ENCODE data around the gene RRP8.

DNA sequence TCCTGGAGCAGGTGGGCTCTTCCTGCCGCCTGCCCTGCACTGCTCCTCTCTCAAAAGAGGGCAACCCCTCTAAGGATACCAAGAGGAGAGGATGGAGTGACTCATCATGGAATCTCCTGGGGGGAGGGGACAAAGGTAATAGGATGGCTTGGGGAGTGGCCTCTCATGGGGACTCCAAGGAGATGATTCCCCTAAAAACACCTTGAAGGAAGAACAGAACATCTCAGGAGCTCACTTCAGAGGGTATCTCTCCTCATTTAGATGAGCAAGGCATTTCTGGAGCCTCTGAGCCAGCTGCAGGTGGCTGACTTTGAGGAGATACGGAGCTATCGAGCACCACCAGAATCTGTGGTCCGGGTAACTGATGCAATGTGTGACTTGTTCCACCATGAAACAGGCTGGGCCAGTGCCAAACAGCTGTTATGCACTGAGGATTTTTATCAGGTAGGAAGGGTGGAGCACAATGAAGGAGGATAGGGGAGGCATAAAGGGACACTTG lies 40.2 kb downstream of the RRP8 start:
- TF ChIP-seq CEBPB (IDR thresholded peaks at IDR 0.05) (no peak), CREB1 (IDR thresholded peaks at IDR 0.05; ENCODE audit: low read depth) (no peak), EGR1 (IDR thresholded peaks at IDR 0.05) (no peak), RAD21 (IDR thresholded peaks at IDR 0.05; ENCODE audit: low read depth) (no peak), FOXM1 (IDR thresholded peaks at IDR 0.05; ENCODE audit: borderline replicate concordance, low read depth) (no peak), TEAD4 (IDR thresholded peaks at IDR 0.05) (no peak), TCF12 (IDR thresholded peaks at IDR 0.05; ENCODE audit: low read depth) (no peak), TAF1 (IDR thresholded peaks at IDR 0.05; ENCODE audit: low read depth) (no peak), EP300 (IDR thresholded peaks at IDR 0.05; ENCODE audit: borderline replicate concordance) (no peak), YY1 (IDR thresholded peaks at IDR 0.05; ENCODE audit: low read depth) (no peak)
- TF ChIP-seq, protein P1, sequence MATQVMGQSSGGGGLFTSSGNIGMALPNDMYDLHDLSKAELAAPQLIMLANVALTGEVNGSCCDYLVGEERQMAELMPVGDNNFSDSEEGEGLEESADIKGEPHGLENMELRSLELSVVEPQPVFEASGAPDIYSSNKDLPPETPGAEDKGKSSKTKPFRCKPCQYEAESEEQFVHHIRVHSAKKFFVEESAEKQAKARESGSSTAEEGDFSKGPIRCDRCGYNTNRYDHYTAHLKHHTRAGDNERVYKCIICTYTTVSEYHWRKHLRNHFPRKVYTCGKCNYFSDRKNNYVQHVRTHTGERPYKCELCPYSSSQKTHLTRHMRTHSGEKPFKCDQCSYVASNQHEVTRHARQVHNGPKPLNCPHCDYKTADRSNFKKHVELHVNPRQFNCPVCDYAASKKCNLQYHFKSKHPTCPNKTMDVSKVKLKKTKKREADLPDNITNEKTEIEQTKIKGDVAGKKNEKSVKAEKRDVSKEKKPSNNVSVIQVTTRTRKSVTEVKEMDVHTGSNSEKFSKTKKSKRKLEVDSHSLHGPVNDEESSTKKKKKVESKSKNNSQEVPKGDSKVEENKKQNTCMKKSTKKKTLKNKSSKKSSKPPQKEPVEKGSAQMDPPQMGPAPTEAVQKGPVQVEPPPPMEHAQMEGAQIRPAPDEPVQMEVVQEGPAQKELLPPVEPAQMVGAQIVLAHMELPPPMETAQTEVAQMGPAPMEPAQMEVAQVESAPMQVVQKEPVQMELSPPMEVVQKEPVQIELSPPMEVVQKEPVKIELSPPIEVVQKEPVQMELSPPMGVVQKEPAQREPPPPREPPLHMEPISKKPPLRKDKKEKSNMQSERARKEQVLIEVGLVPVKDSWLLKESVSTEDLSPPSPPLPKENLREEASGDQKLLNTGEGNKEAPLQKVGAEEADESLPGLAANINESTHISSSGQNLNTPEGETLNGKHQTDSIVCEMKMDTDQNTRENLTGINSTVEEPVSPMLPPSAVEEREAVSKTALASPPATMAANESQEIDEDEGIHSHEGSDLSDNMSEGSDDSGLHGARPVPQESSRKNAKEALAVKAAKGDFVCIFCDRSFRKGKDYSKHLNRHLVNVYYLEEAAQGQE (IDR thresholded peaks at IDR 0.05; ENCODE audit: low read depth): no peak
- TF ChIP-seq, protein P2, sequence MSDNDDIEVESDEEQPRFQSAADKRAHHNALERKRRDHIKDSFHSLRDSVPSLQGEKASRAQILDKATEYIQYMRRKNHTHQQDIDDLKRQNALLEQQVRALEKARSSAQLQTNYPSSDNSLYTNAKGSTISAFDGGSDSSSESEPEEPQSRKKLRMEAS (IDR thresholded peaks at IDR 0.05): no peak

Data from Ishikawa (cell line).